PFSK-1 (cell line): ENCODE data around the gene STARD5.

Experiments used
- FOXP2 ChIP-seq: optimal IDR thresholded peaks from 2 replicates; pipeline ENCODE3; 2011; ENCODE audit warnings: borderline replicate concordance, control low read depth, inconsistent platforms; ENCODE audit not compliant: insufficient read depth; ENCODE audit errors: extremely low read length, extremely low read depth
- POLR2AphosphoS5 ChIP-seq: IDR thresholded peaks from 2 replicates; pipeline ENCODE4 v1.6.1; 2012; ENCODE audit warnings: low read depth, mild to moderate bottlenecking, control low read depth, low read length, moderate library complexity
- SIN3A ChIP-seq: IDR thresholded peaks from 2 replicates; pipeline ENCODE4 v1.6.1; 2012; ENCODE audit warnings: mild to moderate bottlenecking, low read length, moderate library complexity, borderline replicate concordance; ENCODE audit not compliant: insufficient read depth
- TAF1 ChIP-seq: IDR thresholded peaks from 2 replicates; pipeline ENCODE4 v1.6.1; 2012; ENCODE audit warnings: low read length, control low read depth, borderline replicate concordance; ENCODE audit not compliant: insufficient read depth
- TF ChIP-seq, protein P1 (sequence below), 2 experiments: IDR thresholded peaks; 2 replicates each; pipeline versions ENCODE4 v1.6.1 to v1.8.0; 2011 to 2012; ENCODE audit warnings: low read depth in 2 of 2, low read length in 2 of 2, control low read depth in 1 of 2, inconsistent platforms in 1 of 2, mild to moderate bottlenecking in 1 of 2, moderate library complexity in 1 of 2; ENCODE audit not compliant: insufficient read depth in 1 of 2

The STARD5 gene

GRCh38 chr15:81338170-81339007 is 14.4 kb upstream of the STARD5 start:
- TF ChIP-seq FOXP2: no peak
- TF ChIP-seq, protein P1, sequence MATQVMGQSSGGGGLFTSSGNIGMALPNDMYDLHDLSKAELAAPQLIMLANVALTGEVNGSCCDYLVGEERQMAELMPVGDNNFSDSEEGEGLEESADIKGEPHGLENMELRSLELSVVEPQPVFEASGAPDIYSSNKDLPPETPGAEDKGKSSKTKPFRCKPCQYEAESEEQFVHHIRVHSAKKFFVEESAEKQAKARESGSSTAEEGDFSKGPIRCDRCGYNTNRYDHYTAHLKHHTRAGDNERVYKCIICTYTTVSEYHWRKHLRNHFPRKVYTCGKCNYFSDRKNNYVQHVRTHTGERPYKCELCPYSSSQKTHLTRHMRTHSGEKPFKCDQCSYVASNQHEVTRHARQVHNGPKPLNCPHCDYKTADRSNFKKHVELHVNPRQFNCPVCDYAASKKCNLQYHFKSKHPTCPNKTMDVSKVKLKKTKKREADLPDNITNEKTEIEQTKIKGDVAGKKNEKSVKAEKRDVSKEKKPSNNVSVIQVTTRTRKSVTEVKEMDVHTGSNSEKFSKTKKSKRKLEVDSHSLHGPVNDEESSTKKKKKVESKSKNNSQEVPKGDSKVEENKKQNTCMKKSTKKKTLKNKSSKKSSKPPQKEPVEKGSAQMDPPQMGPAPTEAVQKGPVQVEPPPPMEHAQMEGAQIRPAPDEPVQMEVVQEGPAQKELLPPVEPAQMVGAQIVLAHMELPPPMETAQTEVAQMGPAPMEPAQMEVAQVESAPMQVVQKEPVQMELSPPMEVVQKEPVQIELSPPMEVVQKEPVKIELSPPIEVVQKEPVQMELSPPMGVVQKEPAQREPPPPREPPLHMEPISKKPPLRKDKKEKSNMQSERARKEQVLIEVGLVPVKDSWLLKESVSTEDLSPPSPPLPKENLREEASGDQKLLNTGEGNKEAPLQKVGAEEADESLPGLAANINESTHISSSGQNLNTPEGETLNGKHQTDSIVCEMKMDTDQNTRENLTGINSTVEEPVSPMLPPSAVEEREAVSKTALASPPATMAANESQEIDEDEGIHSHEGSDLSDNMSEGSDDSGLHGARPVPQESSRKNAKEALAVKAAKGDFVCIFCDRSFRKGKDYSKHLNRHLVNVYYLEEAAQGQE (IDR thresholded peaks at IDR 0.05; ENCODE audit: insufficient read depth in 1 of 2, low read depth in 2 of 2, low read length in 2 of 2): no peak
- TF ChIP-seq SIN3A: no peak
- TF ChIP-seq TAF1: no peak
- no peak for TF ChIP-seq POLR2AphosphoS5

- TF ChIP-seq FOXP2 (no peak), SIN3A (no peak), TAF1 (no peak), POLR2AphosphoS5 (no peak)
- TF ChIP-seq, protein P1 (IDR thresholded peaks at IDR 0.05; ENCODE audit: insufficient read depth in 1 of 2, low read depth in 2 of 2, low read length in 2 of 2): no peak
These were observed 13.8 kb upstream of the STARD5 start for GRCh38 chr15:81337713-81338157.

GRCh38 chr15:81337241-81337640 is 13.3 kb upstream of the STARD5 start:
- TF ChIP-seq POLR2AphosphoS5 (no peak), SIN3A (no peak), TAF1 (no peak), FOXP2 (no peak)
- TF ChIP-seq, protein P1 (IDR thresholded peaks at IDR 0.05; ENCODE audit: insufficient read depth in 1 of 2, low read depth in 2 of 2, low read length in 2 of 2): no peak

- no peak for TF ChIP-seq SIN3A
These were observed 12.6 kb upstream of the STARD5 start for GRCh38 chr15:81336568-81336967.

GRCh38 chr15:81335631-81336030 is 11.7 kb upstream of the STARD5 start:
- TF ChIP-seq SIN3A: no peak

- TF ChIP-seq TAF1: no peak
- TF ChIP-seq FOXP2: no peak
- TF ChIP-seq, protein P1 (IDR thresholded peaks at IDR 0.05; ENCODE audit: insufficient read depth in 1 of 2, low read depth in 2 of 2, low read length in 2 of 2): no peak
- no peak for TF ChIP-seq SIN3A
- no peak for TF ChIP-seq POLR2AphosphoS5
These were observed 11.0 kb upstream of the STARD5 start for GRCh38 chr15:81334768-81335435.
